ENCODE results near the gene MTG1.

- TF ChIP-seq EZH2 (IDR thresholded peaks at IDR 0.05; ENCODE audit: low read length), result no peak
- no peak for TF ChIP-seq CTCF (optimal IDR thresholded peaks at IDR 0.05 in 1 of 3, IDR thresholded peaks at IDR 0.05 in 1 of 3, conservative IDR thresholded peaks at IDR 0.05 in 1 of 3; ENCODE audit: extremely low read depth in 1 of 3, insufficient read depth in 2 of 3, low read length in 3 of 3)
These were observed 21.8 kb downstream of the MTG1 start for GRCh38 chr10:133415752-133416151.

Data from keratinocyte (primary cell).